Sciatic nerve (tissue), 2 donors: ENCODE data around the gene SOX8. TPM values are rescaled to one million over a fixed set of nuclear protein-coding genes. Genes with fewer than 3 reads are reported as not detected.

ENCODE experiments used
- ATAC-seq: fragments of 200-7000 bp; cut with Tn5 transposase; one replicate; pipeline ENCODE4 v1.9.1; 2020; ENCODE audit warnings: mild to moderate bottlenecking, moderate library complexity
- DNase-seq: peaks from one replicate; pipeline ENCODE4 v3.0.0-alpha.2; 2020; ENCODE audit warnings: low spot score
- intact Hi-C: fragments of 100-400 bp; cut with DNase I; formaldehyde crosslinking; loops from one replicate; pipeline ENCODE4 v1.14.2; 2022
- total RNA-seq: library from RNA; stranded (reverse); fragmentation: NEBNext Ultra II Directional; extraction: Animal tissue kit (Norgen Biotek cat#: 25700); gene quantifications from one replicate; pipeline ENCODE4 v1.2.1, GENCODE V29; 2021
- donor health status: DM: no; HTN: no; CAD: no.
- donor health status: DM: no; HTN: no; CAD: no.

SOX8 gene
- total RNA-seq, 1 donor from 2014 or later = 57.7 TPM

DNA sequence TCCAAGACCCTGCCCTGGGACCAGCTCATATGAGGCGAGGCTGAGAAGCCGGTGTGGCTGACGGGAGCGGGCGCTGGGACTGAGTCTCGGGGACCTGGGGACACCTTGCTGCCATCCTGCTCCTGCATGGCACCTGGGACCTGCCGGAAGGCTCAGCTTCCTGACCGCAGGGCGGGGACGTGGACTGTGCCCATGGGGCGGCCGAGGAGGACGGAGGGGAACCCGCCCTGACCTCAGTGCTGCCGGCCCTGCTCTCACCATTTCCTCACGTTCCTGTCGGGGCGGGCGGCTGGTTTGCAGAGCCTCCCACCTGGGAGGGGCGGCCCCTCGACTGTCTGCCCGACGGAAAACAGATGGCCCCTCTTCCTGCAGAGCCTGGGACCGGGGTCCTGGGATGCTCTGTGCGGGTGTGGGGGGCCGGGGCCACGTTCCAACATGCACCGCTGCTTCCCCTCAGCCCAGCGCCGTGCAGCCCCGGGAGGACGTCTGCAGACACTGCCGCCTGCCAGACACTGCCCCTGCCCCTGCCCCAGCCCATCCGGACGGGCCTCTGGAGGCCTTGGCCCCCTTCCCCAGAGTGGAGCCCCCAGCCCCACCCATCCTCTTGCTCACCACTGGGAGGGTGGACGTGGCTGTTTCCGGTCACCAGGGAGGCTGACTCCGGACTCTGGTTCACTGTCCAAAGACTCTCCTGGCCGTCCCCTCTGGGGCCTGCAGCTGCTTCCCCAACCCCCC, 47.1 kb downstream of the SOX8 start:
- DNase-seq (no peak), ATAC-seq (no peak)
- intact Hi-C loops = no loop called here

- ATAC-seq = no peak
- intact Hi-C loops = no loop called here
- DNase-seq = no peak
These were observed 47.6 kb downstream of the SOX8 start for GRCh38 chr16:1029259-1029545.

DNA sequence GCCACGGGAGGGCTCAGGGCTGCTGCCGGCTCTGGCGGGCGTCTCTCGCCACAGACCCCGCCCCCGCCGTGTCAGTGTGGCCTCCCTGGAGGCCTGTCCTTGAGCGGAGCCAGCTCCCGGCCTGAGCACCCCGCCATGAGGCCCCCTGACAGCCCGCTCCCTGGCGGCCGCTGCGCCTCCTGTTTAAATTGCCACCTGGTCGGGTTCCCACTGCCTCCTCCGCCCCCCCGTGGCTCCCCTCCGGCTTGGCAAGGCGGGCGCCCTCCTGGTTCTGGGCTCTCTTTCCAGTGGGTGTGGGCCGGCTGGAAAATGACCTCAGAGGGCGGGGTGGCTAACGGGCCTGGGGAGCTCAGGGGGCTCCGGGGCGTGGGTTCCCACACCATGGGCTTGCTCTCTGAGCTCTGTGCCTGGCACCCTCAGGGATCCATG, 48.9 kb downstream of the SOX8 start:
- intact Hi-C loops = no loop called here
- ATAC-seq (no peak), DNase-seq (no peak)

DNA sequence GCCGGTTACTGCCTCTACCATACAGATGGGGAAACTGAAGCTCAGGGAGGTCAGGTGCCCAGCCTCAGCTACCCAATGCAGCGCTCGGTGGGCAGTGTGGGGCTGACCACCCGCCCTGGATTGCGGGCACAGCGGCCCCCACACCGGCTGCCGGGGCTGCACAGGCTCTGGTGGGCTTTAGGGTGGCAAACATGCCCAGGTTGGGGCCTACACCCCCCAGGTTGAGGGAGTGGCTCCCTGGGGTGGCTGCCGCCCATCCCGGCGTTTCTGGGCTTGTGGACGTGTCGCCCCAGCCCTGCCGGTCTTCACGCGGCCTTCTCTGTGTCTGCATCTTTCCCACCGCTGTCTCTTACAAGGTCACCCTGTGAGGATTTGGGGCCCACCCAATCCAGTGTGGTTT, 50.1 kb downstream of the SOX8 start:
- intact Hi-C loops = no loop called here
- no peak for ATAC-seq
- DNase-seq = no peak

GRCh38 chr16:1032607-1033006, 51.0 kb downstream of the SOX8 start:
- intact Hi-C loops = no loop called here
- ATAC-seq (no peak), DNase-seq (no peak)

- no peak for DNase-seq
- ATAC-seq = no peak
- intact Hi-C loops = no loop called here
These were observed 51.6 kb downstream of the SOX8 start for GRCh38 chr16:1033128-1033679.

- ATAC-seq (no peak), DNase-seq (no peak)
- intact Hi-C loops = no loop called here
These were observed 52.9 kb downstream of the SOX8 start for GRCh38 chr16:1034230-1035065.

DNA sequence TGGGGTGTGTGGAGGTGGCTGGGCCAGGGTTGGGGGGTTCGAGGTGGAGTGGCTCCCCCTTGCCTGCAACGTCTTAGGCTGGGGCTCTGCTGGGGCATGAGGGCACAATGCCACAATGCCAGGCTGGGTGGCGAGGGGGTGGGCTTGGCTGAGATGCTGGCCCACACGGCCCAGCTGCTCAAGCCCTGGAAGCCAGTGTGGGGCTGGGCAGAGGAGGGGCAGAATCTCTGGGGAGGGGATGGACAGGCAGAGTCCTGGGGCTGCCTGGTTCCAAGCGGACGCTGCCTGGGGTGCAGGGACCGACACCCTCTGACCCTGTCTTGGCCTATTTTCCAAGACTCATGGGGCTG, 53.5 kb downstream of the SOX8 start:
- DNase-seq (no peak), ATAC-seq (no peak)
- intact Hi-C loops = no loop called here

- intact Hi-C loops = no loop called here
- no peak for ATAC-seq
- no peak for DNase-seq
These were observed 54.6 kb downstream of the SOX8 start for GRCh38 chr16:1036166-1036565.

Other genes starting within 250 kb of the SOX8 start
- gene CIAO3, start 240.8 kb upstream of the SOX8 start, total RNA-seq = 26.9 TPM
- 2.9 TPM for gene MSLN, start 221.0 kb upstream of the SOX8 start, total RNA-seq
- 11.4 TPM for gene RPUSD1, start 193.4 kb upstream of the SOX8 start, total RNA-seq
- 18.9 TPM for gene CHTF18, start 193.2 kb upstream of the SOX8 start, total RNA-seq
- gene GNG13, start 181.0 kb upstream of the SOX8 start, total RNA-seq = not detected
- gene LMF1, start 10.8 kb upstream of the SOX8 start, total RNA-seq = 31.3 TPM
- gene SSTR5, start 91.0 kb downstream of the SOX8 start, total RNA-seq = not detected
- gene C1QTNF8, start 114.5 kb downstream of the SOX8 start, total RNA-seq = not detected
- 4.1 TPM for gene CACNA1H, start 171.3 kb downstream of the SOX8 start, total RNA-seq
- gene TPSG1, start 243.5 kb downstream of the SOX8 start, total RNA-seq = 0.45 TPM
- 18.5 TPM for gene TPSB2, start 248.4 kb downstream of the SOX8 start, total RNA-seq